Measurements from ENCODE around the gene SLC25A28.

SLC25A28 gene

GRCh38 chr10:99623919-99624318, 3.7 kb upstream of the SLC25A28 start:
- peaks cover 0 to 10% of the 10 kb centered on the region in 2 donors for H3K36me3 ChIP-seq (ENCODE audit: control insufficient read depth in 1 of 2, insufficient read depth in 2 of 2, low read length in 2 of 2)
- H3K9me3 ChIP-seq (ENCODE audit: control insufficient read depth in 1 of 2, low read length in 2 of 2), result no peaks in the 10 kb centered on the region
- H3K27me3 ChIP-seq (ENCODE audit: low read depth, low read length), result no peaks in the 10 kb centered on the region
- no peak overlapping the region for H3K4me3 ChIP-seq (ENCODE audit: low read depth in 1 of 2, low read length in 2 of 2)
- H3K27ac ChIP-seq (ENCODE audit: low read length), result no peak overlapping the region
- H3K4me1 ChIP-seq (ENCODE audit: control insufficient read depth in 1 of 2, insufficient read depth in 2 of 2, low read length in 2 of 2), result peaks cover 0 to 9% of the 10 kb centered on the region in 2 donors

DNA sequence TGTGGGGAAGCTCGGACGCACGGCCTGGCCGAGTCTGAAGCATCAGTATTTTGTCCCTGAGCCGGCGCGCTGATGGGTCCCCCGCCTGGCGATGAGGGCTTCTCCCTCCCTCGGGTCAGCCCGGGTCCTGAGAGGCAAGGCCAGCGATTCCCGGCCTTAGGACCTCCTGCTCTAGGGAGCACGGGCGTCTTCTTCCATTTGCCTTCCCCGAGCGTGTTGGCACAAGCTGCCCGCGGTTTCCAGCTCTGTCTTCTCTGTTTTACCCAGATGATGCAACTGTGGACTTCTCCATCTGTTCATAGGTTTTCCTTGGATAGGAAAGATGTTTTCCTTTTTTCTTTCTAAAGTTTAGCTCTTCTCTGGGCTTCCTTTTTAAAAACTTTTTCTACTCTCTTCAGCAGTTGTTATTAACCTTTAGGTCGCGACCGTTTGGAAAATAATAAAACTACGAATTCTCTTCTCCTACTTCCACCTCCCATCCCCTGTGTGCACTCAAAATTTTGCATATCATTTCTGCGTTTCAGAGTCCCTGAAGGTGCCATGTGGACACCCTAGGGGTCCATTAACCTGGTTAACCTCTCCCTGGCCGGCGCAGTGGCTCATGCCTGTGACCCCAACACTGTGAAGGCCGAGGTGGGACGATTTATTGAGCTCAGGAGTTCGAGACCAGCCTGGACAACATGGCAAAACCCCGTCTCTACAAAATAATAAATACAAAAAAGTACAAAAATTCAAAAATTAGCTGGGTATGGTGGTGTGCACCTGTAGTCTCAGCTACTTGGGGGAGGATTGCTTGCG, 1.4 kb upstream of the SLC25A28 start:
- Histone ChIP-seq H3K27ac (ENCODE audit: low read length) (peak overlapping the region; percentile 95), H3K9me3 (ENCODE audit: control insufficient read depth in 1 of 2, low read length in 2 of 2) (no peaks in the 10 kb centered on the region), H3K27me3 (ENCODE audit: low read depth, low read length) (no peaks in the 10 kb centered on the region), H3K36me3 (ENCODE audit: control insufficient read depth in 1 of 2, insufficient read depth in 2 of 2, low read length in 2 of 2) (peaks cover 0 to 10% of the 10 kb centered on the region in 2 donors), H3K4me3 (ENCODE audit: low read depth in 1 of 2, low read length in 2 of 2) (peak overlapping the region; percentile 70 to 91), H3K4me1 (ENCODE audit: control insufficient read depth in 1 of 2, insufficient read depth in 2 of 2, low read length in 2 of 2) (peaks cover 15 to 27% of the 10 kb centered on the region in 2 donors)

DNA sequence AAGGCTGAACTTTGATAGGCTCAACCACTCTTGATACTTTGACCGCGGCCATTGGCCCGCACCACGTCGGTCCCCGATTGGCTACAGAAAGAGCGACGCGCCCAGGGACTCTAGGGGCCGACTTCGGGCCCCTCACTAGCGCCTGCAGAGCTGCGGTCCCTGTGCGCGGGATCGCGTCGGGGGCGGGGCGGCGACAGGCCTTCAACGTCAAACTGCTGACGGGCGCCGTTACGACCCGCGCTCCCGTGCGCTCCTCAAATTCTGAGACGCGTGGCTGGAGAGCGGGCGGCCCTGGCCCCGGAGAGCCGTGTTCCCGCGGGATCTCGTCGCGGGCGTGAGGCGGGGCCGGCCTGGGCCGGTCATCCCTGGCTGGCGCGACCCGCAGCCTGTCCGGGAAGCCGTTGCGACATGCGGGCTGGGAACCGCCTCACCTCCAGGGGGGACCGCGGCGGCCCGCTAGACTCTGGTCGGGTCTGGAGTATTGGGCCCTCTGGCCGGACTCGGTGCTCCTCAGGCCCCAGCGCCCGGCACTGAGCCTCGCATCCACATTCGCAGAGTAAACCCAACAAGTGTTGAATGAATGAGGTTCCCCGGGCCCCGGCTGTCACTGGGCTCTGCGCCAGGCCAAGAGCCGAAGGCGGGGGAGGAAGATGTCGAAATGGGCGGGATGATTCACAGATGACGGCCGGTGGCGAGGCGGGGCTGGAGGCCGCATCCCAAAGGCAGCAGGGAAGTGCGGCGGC, 643 bp upstream of the SLC25A28 start:
- peaks cover 19 to 30% of the 10 kb centered on the region in 2 donors for H3K4me1 ChIP-seq (ENCODE audit: control insufficient read depth in 1 of 2, insufficient read depth in 2 of 2, low read length in 2 of 2)
- no peaks in the 10 kb centered on the region for H3K27me3 ChIP-seq (ENCODE audit: low read depth, low read length)
- H3K36me3 ChIP-seq (ENCODE audit: control insufficient read depth in 1 of 2, insufficient read depth in 2 of 2, low read length in 2 of 2), result peaks cover 0 to 10% of the 10 kb centered on the region in 2 donors
- peak overlapping the region; percentile 70 to 91 for H3K4me3 ChIP-seq (ENCODE audit: low read depth in 1 of 2, low read length in 2 of 2)
- H3K9me3 ChIP-seq (ENCODE audit: control insufficient read depth in 1 of 2, low read length in 2 of 2), result no peaks in the 10 kb centered on the region
- H3K27ac ChIP-seq (ENCODE audit: low read length), result peak overlapping the region; percentile 95

DNA sequence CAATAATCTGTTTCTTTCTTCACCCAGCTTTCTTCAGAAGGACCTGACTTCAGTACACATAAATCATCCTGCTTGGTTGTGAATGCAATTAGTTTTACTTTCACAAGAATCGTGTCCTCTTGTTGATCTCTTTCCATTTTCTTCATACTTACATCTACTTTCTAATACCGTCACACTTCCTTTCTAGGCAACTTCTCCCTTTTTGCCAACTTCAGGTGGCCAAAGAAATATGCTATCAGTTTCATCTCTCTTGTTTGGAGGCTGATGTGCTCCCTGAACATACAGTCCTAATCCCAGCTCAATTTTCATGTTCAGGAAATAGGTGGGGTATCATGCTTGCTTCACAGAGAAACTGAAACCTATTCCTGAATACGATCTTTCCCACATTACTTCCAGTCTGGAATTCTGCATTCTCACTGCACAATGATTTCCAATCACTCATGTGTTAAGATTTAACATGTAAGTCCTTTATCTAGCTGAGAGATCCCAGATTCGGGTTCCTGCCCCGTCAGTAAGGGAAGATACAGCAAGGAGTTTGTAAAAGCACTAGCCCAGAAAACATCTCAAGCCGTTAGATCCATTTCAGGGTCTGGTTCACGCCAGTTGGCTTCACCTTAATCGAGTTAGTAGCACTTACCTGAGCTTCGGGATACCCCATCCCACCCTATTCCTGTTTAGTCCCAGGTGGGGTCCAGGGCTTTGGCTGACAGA, 994 bp downstream of the SLC25A28 start:
- no peaks in the 10 kb centered on the region for H3K9me3 ChIP-seq (ENCODE audit: control insufficient read depth in 1 of 2, low read length in 2 of 2)
- peak overlapping the region; percentile 91 to 94 for H3K4me3 ChIP-seq (ENCODE audit: low read depth in 1 of 2, low read length in 2 of 2)
- H3K27me3 ChIP-seq (ENCODE audit: low read depth, low read length), result no peaks in the 10 kb centered on the region
- peaks cover 19 to 34% of the 10 kb centered on the region in 2 donors for H3K4me1 ChIP-seq (ENCODE audit: control insufficient read depth in 1 of 2, insufficient read depth in 2 of 2, low read length in 2 of 2)
- peak overlapping the region; percentile 95 for H3K27ac ChIP-seq (ENCODE audit: low read length)
- peaks cover 0 to 10% of the 10 kb centered on the region in 2 donors for H3K36me3 ChIP-seq (ENCODE audit: control insufficient read depth in 1 of 2, insufficient read depth in 2 of 2, low read length in 2 of 2)

GRCh38 chr10:99617696-99618095, 2.5 kb downstream of the SLC25A28 start:
- Histone ChIP-seq H3K27me3 (ENCODE audit: low read depth, low read length) (no peaks in the 10 kb centered on the region), H3K4me3 (ENCODE audit: low read depth in 1 of 2, low read length in 2 of 2) (peak overlapping the region; percentile 91 to 94), H3K4me1 (ENCODE audit: control insufficient read depth in 1 of 2, insufficient read depth in 2 of 2, low read length in 2 of 2) (peaks cover 19 to 34% of the 10 kb centered on the region in 2 donors), H3K36me3 (ENCODE audit: control insufficient read depth in 1 of 2, insufficient read depth in 2 of 2, low read length in 2 of 2) (peaks cover 9 to 20% of the 10 kb centered on the region in 2 donors), H3K9me3 (ENCODE audit: control insufficient read depth in 1 of 2, low read length in 2 of 2) (no peaks in the 10 kb centered on the region), H3K27ac (ENCODE audit: low read length) (peak overlapping the region; percentile 95)

- Histone ChIP-seq H3K4me3 (ENCODE audit: low read depth in 1 of 2, low read length in 2 of 2) (no peak overlapping the region), H3K27ac (ENCODE audit: low read length) (no peak overlapping the region), H3K4me1 (ENCODE audit: control insufficient read depth in 1 of 2, insufficient read depth in 2 of 2, low read length in 2 of 2) (peaks cover 19 to 30% of the 10 kb centered on the region in 2 donors), H3K36me3 (ENCODE audit: control insufficient read depth in 1 of 2, insufficient read depth in 2 of 2, low read length in 2 of 2) (peaks cover 17 to 20% of the 10 kb centered on the region in 2 donors), H3K27me3 (ENCODE audit: low read depth, low read length) (no peaks in the 10 kb centered on the region), H3K9me3 (ENCODE audit: control insufficient read depth in 1 of 2, low read length in 2 of 2) (no peaks in the 10 kb centered on the region)
Observed at GRCh38 chr10:99615426-99615825, 4.8 kb downstream of the SLC25A28 start.

- Histone ChIP-seq H3K27me3 (ENCODE audit: low read depth, low read length) (no peaks in the 10 kb centered on the region), H3K4me1 (ENCODE audit: control insufficient read depth in 1 of 2, insufficient read depth in 2 of 2, low read length in 2 of 2) (peaks cover 5 to 11% of the 10 kb centered on the region in 2 donors), H3K36me3 (ENCODE audit: control insufficient read depth in 1 of 2, insufficient read depth in 2 of 2, low read length in 2 of 2) (peaks cover 29 to 34% of the 10 kb centered on the region in 2 donors), H3K4me3 (ENCODE audit: low read depth in 1 of 2, low read length in 2 of 2) (no peak overlapping the region), H3K9me3 (ENCODE audit: control insufficient read depth in 1 of 2, low read length in 2 of 2) (no peaks in the 10 kb centered on the region), H3K27ac (ENCODE audit: low read length) (no peak overlapping the region)
Observed at GRCh38 chr10:99612167-99612831, 7.9 kb downstream of the SLC25A28 start.

GRCh38 chr10:99611326-99611725, 8.9 kb downstream of the SLC25A28 start:
- H3K9me3 ChIP-seq (ENCODE audit: control insufficient read depth in 1 of 2, low read length in 2 of 2), result no peaks in the 10 kb centered on the region
- H3K27ac ChIP-seq (ENCODE audit: low read length), result no peak overlapping the region
- peaks cover 29 to 34% of the 10 kb centered on the region in 2 donors for H3K36me3 ChIP-seq (ENCODE audit: control insufficient read depth in 1 of 2, insufficient read depth in 2 of 2, low read length in 2 of 2)
- no peaks in the 10 kb centered on the region for H3K27me3 ChIP-seq (ENCODE audit: low read depth, low read length)
- H3K4me3 ChIP-seq (ENCODE audit: low read depth in 1 of 2, low read length in 2 of 2), result no peak overlapping the region
- H3K4me1 ChIP-seq (ENCODE audit: control insufficient read depth in 1 of 2, insufficient read depth in 2 of 2, low read length in 2 of 2), result peaks cover under 1 to 7% of the 10 kb centered on the region in 2 donors

GRCh38 chr10:99610221-99610620, 10.0 kb downstream of the SLC25A28 start:
- no peaks in the 10 kb centered on the region for H3K4me1 ChIP-seq (ENCODE audit: control insufficient read depth in 1 of 2, insufficient read depth in 2 of 2, low read length in 2 of 2)
- H3K27ac ChIP-seq (ENCODE audit: low read length), result no peak overlapping the region
- H3K36me3 ChIP-seq (ENCODE audit: control insufficient read depth in 1 of 2, insufficient read depth in 2 of 2, low read length in 2 of 2), result peaks cover 29 to 34% of the 10 kb centered on the region in 2 donors
- no peaks in the 10 kb centered on the region for H3K9me3 ChIP-seq (ENCODE audit: control insufficient read depth in 1 of 2, low read length in 2 of 2)
- H3K4me3 ChIP-seq (ENCODE audit: low read depth in 1 of 2, low read length in 2 of 2), result no peak overlapping the region
- no peaks in the 10 kb centered on the region for H3K27me3 ChIP-seq (ENCODE audit: low read depth, low read length)

DNA sequence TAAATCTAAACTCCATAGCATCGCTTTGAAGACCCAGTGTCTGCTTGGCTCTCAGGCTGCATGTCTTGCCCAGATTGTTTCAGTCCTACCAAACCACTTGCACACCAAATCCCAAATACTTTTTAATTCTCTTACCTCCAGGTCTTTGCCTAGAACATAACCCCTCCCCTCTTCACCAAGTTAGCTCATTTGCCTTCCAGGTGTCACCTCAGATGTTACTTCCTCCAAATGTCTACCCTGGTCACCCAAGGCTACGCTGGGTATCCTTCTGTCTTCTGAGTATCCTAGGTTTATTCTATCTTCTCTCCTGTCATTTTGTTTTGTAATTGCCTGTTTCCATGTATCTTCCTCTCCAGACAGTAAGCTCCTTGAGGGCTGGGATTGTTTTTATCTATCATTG, 11.1 kb downstream of the SLC25A28 start:
- no peaks in the 10 kb centered on the region for H3K9me3 ChIP-seq (ENCODE audit: control insufficient read depth in 1 of 2, low read length in 2 of 2)
- no peaks in the 10 kb centered on the region for H3K27me3 ChIP-seq (ENCODE audit: low read depth, low read length)
- H3K27ac ChIP-seq (ENCODE audit: low read length), result no peak overlapping the region
- H3K4me3 ChIP-seq (ENCODE audit: low read depth in 1 of 2, low read length in 2 of 2), result no peak overlapping the region
- H3K36me3 ChIP-seq (ENCODE audit: control insufficient read depth in 1 of 2, insufficient read depth in 2 of 2, low read length in 2 of 2), result peaks cover 29 to 34% of the 10 kb centered on the region in 2 donors
- no peaks in the 10 kb centered on the region for H3K4me1 ChIP-seq (ENCODE audit: control insufficient read depth in 1 of 2, insufficient read depth in 2 of 2, low read length in 2 of 2)
